Stimulated activated memory B cell treated with anti-CD40 and anti-IgM and Interleukin-4, amounts not matched to agents 10 μg/mL and 1 μg/mL and 100 μg/mL, for 72 hours (primary cell): ENCODE data around the gene TRIP6.
"Not testable (repeated sequence)": the region's sequence is repeated elsewhere in the genome, so short reads cannot be mapped to it uniquely, and the experiment has no call there.

Experiments used
- ATAC-seq: fragments of 150-1000 bp; cut with Tn5 transposase; 2 replicates; pipeline ENCODE4 v1.10.0; 2021
- H3K27ac Mint-ChIP-seq: one replicate; pipeline ENCODE4 v1.8.0; 2022; ENCODE audit warnings: mild to moderate bottlenecking, mixed read lengths
- H3K27me3 Mint-ChIP-seq: one replicate; pipeline ENCODE4 v1.8.0; 2022; ENCODE audit warnings: mixed read lengths
- H3K36me3 Mint-ChIP-seq: one replicate; pipeline ENCODE4 v1.8.0; 2022; ENCODE audit warnings: mixed read lengths
- H3K4me1 Mint-ChIP-seq: one replicate; pipeline ENCODE4 v1.8.0; 2022; ENCODE audit warnings: mixed read lengths
- H3K4me3 Mint-ChIP-seq: one replicate; pipeline ENCODE4 v1.8.0; 2022; ENCODE audit warnings: mild to moderate bottlenecking, moderate library complexity, mixed read lengths
- H3K9me3 Mint-ChIP-seq: one replicate; pipeline ENCODE4 v1.8.0; 2022; ENCODE audit warnings: mixed read lengths

TRIP6 gene

DNA sequence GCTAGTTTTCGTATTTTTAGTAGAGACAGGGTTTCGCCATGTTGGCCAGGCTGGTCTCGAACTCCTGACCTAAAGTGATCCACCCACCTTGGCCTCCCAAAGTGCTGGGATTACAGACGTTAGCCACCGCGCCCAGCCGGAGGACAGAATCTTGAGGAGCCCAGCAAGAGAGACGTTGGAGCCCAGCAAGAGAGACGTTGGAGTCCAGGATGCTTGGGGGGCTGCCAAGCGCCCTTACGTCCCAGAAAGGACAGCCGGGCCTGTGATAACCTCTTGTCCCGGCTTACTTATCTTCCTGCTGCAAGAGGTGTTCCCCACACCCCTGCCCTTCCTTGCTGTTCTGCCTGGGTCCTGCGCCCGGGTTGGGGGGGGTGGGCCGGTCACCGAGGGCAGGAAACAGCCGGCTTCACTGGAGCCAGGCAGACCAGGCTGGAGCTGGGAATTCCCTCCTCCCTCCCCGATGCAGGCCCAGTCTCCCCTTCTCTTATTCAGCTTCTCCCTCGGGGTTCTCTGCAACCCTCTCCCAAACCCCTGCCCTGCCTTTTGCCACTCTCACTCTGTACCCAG is 38.0 kb upstream of the TRIP6 start:
- peaks cover 53% of the 10 kb centered on the region for H3K27me3 Mint-ChIP-seq
- H3K9me3 Mint-ChIP-seq, result no peaks in the 10 kb centered on the region
- H3K4me1 Mint-ChIP-seq, result peaks cover 24% of the 10 kb centered on the region
- no peak overlapping the region for H3K27ac Mint-ChIP-seq
- no peaks in the 10 kb centered on the region for H3K36me3 Mint-ChIP-seq
- ATAC-seq, result no peak
- H3K4me3 Mint-ChIP-seq, result no peak overlapping the region

DNA sequence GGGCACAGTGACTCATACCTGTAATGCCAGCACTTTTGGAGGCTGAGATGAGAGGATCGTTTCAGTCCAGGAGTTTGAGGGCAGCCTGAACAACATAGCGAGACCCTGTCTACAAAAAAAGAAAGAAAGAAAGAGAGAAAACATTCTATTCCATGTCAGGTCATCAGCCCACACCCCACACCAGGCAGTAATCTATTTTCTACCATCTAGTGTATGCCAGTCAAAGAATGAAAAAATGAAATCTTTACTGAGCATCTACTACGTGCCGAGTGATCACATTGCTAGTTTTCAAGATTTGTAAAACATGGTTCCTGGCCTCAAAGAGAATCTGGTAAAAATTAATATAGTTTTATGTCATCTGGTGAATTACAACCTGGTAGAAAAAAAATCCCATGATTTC is 36.8 kb upstream of the TRIP6 start:
- Mint-ChIP-seq H3K27me3 (peaks cover 41% of the 10 kb centered on the region), H3K4me1 (peaks cover 21% of the 10 kb centered on the region), H3K27ac (no peak overlapping the region), H3K36me3 (no peaks in the 10 kb centered on the region), H3K4me3 (no peak overlapping the region), H3K9me3 (no peaks in the 10 kb centered on the region)
- ATAC-seq, result no peak

DNA sequence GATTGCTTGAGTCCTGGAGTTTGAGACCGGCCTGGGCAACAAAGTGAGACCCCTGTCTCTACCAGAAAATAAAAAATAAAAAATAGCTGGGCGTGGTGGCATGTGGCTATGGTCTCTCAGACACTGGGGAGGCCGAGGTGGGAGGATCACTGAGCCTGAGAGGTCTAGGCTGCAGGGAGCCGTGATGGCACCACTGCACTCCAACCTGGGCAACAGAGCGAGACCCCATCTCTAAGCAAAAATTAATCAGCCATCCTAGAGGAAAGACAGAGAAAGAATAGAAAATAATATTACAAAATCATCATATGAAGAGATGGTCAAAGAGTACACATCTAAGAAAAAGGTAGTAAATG is 34.9 kb upstream of the TRIP6 start:
- ATAC-seq, result no peak
- H3K4me3 Mint-ChIP-seq, result no peak overlapping the region
- H3K27me3 Mint-ChIP-seq, result peaks cover 26% of the 10 kb centered on the region
- no peaks in the 10 kb centered on the region for H3K9me3 Mint-ChIP-seq
- H3K27ac Mint-ChIP-seq, result no peak overlapping the region
- peaks cover 14% of the 10 kb centered on the region for H3K4me1 Mint-ChIP-seq
- no peaks in the 10 kb centered on the region for H3K36me3 Mint-ChIP-seq

DNA sequence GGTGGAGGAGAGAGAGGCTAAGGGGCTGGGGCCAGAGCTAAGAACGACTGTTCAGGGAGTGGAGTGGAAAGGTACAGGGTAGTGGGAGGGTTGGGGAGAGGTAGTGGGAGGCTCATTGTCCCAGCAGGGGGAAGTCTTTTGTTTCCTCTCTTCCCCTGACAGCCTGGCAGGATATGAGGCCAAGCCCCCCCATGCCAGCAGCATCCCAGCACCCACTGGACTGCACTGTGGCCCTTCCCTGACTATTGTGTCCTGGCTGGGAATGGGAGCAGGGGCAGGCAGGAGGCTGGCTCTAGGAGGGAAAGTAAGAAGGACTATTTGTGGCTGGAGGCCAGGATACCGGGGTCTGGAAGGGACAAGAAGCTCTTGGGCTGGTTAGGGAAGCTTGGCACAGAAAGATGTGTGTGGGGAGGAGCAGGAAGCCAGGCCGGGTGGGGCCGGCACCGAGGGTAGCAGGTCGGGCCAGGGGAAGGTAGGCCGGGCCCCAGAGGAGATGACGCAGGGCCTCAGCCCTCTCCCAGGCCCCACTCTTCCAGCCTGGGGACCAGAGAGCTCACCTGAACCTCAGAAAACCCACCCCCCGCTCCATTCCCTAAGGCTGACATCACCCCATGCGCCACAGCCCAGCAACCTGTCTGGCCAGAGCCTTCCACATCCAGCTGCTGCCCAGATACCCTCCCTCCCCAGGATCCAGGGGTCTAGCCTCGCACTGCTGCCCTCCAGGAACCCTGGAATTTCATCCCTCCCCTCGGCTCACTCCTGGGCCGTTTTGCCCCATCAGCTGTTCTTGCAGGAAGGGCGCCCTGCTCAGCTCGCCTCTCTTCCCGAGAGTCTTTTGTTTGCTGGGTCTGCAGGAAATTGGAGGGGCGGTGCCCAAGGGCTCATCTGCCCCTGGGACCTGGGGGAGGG is 31.0 kb upstream of the TRIP6 start:
- H3K36me3 Mint-ChIP-seq, result no peaks in the 10 kb centered on the region
- H3K27me3 Mint-ChIP-seq, result no peaks in the 10 kb centered on the region
- peak overlapping the region; percentile 3 for H3K4me3 Mint-ChIP-seq
- no peaks in the 10 kb centered on the region for H3K9me3 Mint-ChIP-seq
- ATAC-seq, result no peak
- H3K27ac Mint-ChIP-seq, result peak overlapping the region; percentile 84
- H3K4me1 Mint-ChIP-seq, result peaks cover 7% of the 10 kb centered on the region

DNA sequence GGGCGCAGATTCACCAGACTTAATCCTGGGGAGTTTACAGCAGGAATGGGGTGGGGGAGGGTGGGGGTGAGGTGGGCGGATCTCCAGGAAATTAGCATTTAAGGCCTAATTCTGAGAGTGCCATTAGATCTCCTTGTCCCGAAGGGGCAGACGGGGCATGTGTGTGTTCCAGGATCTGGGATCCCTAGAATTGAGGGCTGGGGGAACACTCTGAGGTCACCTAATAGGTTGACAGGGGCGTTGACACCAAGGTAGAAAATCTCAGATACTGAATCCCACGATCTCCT is 30.4 kb upstream of the TRIP6 start:
- Mint-ChIP-seq H3K27me3 (no peaks in the 10 kb centered on the region), H3K4me3 (peak overlapping the region; percentile 82), H3K27ac (peak overlapping the region; percentile 84), H3K4me1 (peaks cover 7% of the 10 kb centered on the region), H3K36me3 (no peaks in the 10 kb centered on the region), H3K9me3 (no peaks in the 10 kb centered on the region)
- no peak for ATAC-seq

DNA sequence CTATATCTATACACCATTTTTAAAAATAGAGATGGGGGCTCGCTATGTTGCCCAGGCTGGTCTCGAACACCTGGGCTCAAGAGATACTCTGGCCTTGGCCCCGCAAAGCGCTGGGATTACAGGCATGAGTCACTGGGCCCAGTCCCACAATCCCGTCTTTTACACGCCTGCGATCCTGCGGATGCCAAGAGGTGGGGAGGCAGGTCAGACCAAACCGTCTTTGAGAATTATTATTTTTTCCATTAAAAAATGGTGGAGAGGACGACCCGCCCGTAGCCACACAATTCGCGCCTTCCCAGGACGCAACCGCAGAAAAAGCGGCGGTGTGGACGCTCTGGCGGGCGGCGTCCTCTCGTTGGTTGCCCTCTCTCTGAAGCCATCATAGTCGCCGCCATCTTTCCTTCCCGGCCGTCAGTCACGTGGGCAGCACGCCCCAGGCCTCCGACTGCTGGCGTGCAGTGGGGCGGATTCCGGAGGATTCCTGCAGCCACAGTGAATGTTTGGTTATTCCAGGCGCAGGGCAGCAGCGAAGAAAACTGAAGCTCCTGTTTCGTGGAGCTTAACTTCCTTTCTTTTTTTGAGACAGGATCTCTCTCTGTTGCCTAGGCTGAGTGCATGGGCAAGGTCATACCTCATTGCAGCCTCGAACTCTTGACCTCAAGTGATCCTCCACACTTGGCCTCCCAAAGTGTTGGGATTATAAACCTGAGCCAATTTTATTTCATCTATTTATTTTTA is 29.9 kb upstream of the TRIP6 start:
- Mint-ChIP-seq H3K4me1 (peaks cover 7% of the 10 kb centered on the region), H3K27ac (peak overlapping the region; percentile 84), H3K27me3 (no peaks in the 10 kb centered on the region), H3K9me3 (no peaks in the 10 kb centered on the region), H3K4me3 (peak overlapping the region; percentile 82), H3K36me3 (no peaks in the 10 kb centered on the region)
- peak; percentile 97 for ATAC-seq

DNA sequence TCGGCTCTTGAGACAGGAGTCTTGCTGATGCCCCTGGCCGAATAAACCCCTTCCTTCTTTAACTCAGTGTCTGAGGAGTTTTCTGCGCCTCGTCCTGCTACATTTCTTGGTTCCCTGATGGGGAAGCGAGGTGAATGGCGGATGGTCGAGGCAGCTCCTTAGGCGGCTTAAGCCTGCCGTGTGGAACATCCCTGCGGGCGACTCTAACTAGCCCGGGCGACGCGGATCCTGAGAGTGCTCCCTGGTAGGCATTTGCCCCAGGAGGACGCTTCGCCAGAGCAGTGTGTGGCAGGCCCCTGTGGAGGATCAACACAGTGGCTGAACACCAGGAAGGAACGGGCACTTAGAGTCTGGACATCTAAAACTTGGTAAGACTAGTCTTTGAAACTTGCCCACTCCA is 27.8 kb upstream of the TRIP6 start:
- H3K9me3 Mint-ChIP-seq, result no peaks in the 10 kb centered on the region
- H3K4me3 Mint-ChIP-seq, result no peak overlapping the region
- H3K27ac Mint-ChIP-seq, result no peak overlapping the region
- peaks cover 7% of the 10 kb centered on the region for H3K4me1 Mint-ChIP-seq
- no peak for ATAC-seq
- H3K27me3 Mint-ChIP-seq, result no peaks in the 10 kb centered on the region
- H3K36me3 Mint-ChIP-seq, result no peaks in the 10 kb centered on the region

DNA sequence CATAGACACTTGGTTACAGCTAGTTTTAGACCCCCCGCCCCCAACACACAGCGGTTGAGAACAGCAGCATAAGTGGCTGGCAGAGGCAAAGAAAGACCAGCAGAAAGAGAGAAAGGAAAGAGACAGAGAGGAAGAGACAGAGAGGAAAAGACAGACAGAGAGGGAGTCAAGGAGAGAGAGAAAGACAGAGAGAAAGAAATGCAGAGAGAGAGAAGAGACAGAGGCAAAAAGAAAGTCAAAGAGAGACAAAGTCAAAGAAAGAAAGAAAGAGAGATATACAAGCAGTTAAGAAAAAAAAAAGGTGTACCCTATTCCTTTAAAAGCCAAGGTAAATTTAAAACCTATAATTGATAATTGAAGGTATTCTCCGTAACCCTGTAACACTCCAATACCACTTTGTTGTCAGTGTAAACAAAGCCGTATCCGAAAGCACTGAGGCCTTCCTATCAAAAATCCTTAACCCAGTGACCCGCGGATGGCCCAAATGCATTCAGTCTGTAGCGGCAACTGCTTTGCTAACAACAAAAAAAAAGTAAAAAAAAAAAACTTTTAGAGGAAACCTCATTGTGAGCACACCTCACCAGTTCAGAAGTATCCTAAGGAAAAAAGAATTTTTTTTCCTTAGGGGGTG is 26.6 kb upstream of the TRIP6 start:
- Mint-ChIP-seq H3K9me3 (no peaks in the 10 kb centered on the region), H3K4me1 (peaks cover 7% of the 10 kb centered on the region), H3K27ac (no peak overlapping the region), H3K27me3 (no peaks in the 10 kb centered on the region), H3K36me3 (no peaks in the 10 kb centered on the region), H3K4me3 (no peak overlapping the region)
- ATAC-seq, result no peak

DNA sequence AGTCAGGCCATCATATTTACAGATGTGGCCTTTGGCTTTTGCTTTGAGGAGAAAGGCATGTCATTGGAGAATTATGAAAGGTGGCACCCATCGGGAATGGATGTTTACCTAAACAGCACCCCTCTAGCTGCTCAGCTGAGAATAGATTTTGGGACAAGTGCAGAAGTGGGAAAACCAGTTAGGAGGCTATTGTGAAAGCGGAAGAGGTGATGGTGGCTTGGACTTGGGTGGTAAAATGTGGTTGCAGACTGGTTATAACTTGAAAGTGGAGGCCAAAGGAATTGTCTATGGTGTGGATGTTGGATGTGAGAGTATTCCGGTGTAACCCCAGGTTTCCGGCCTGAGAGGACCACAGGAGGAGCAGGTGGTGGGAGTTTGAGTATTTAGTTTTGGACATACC is 19.8 kb upstream of the TRIP6 start:
- Mint-ChIP-seq H3K4me3 (no peak overlapping the region), H3K4me1 (peaks cover 7% of the 10 kb centered on the region), H3K27ac (no peak overlapping the region), H3K9me3 (no peaks in the 10 kb centered on the region), H3K27me3 (no peaks in the 10 kb centered on the region), H3K36me3 (no peaks in the 10 kb centered on the region)
- no peak for ATAC-seq

DNA sequence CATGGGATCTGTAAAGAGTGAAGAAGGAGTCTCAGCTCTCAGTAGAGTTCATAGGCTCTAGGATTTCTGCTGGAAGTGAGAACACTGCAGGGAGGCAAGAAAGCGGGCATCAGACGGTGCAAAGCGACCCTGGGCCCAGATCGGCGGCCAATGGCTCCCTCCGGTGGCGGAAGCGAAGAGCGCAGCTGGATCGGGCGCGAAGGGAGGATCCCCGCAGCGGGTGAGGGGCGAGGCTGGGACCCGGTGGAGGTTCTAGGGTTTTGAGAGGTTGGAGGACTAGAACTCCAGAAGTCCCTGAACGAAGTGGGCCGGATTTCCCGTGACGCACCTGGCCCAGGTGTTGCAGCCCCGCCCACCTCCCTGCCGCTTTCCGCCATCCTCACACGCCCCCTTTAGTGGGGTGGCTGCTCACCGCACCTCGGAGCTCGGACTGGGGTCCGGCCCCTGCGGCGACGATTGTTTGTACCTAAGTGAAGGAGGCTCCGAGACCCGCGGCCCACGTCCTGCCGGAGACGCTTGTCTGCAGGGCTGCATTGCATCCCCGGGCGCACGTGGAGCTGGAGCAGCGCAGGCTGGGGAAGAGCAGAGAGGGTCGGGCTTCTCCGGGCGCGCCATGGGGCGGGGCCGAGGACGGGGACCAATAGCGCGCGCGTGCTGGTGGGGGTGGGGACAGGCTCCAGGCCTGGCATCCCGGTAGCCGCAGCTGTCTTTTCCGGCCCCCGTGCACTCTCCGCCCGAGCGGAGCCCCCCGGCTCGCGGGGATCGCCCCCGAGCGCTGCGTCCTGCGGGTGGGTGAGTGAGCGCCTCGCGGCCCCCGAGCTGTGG is 14.9 kb upstream of the TRIP6 start, which contains the start of gene SLC12A9:
TSS of gene SLC12A9 (plus strand) at position 666 of the 825 bp plus-strand sequence. CDS start 1,485 bp downstream, outside the sequence.
- peak; percentile 97 for ATAC-seq
- Mint-ChIP-seq H3K27me3 (no peaks in the 10 kb centered on the region), H3K27ac (peak within 1 kb of the TSS; percentile 64), H3K4me3 (peak within 1 kb of the TSS; percentile 97), H3K36me3 (peaks cover 15% of the 10 kb centered on the region), H3K4me1 (peaks cover 37% of the 10 kb centered on the region), H3K9me3 (no peaks in the 10 kb centered on the region)

DNA sequence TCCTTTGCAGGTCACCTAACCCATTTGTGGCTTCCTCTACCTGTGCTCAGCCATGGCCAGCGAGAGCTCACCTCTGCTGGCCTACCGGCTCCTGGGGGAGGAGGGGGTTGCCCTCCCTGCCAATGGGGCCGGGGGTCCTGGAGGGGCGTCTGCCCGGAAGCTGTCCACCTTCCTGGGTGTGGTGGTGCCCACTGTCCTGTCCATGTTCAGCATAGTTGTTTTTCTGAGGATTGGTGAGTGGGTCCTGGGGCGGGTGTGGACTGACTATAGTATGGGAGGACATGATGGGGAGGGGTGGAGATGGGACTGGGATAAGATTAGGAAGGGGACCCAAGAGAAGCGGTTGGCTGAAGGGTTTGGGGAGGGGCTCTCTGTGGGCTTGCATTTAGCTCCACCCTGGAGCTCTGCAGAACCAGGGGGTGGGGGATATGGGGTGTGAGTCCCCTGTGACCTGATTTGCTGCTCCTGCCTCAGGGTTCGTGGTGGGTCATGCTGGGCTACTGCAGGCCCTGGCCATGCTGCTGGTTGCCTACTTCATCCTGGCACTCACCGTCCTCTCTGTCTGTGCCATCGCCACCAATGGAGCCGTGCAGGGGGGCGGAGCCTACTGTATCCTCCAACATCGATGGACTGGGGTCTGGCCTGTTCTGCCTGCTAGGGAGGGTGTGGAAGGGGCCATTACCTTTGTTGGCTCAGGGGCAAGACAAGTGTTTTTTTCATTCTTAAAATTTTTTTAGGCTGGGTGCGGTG is 12.9 kb upstream of the TRIP6 start:
- Mint-ChIP-seq H3K36me3 (peaks cover 27% of the 10 kb centered on the region), H3K27ac (peak overlapping the region; percentile 64), H3K4me1 (peaks cover 37% of the 10 kb centered on the region), H3K4me3 (no peak overlapping the region), H3K9me3 (no peaks in the 10 kb centered on the region), H3K27me3 (no peaks in the 10 kb centered on the region)
- no peak for ATAC-seq

DNA sequence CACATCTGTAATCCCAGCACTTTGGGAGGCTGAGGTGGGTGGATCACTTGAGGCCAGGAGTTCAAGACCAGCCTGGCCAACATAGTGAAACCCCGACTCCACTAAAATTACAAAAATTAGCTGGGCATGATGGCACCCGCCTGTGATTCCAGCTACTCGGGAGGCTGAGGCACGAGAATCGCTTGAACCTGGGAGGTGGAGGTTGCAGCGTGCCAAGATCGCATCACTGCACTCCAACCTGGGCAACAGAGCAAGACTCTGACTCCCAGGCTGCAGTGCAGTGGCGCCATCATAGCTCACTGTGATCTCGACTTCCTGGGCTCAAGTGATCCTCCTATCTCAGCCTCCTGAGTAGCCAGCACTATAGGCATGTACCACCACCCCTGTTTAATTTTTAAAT is 12.3 kb upstream of the TRIP6 start:
- not testable (repeated sequence) for H3K27ac Mint-ChIP-seq, H3K9me3 Mint-ChIP-seq, ATAC-seq, H3K27me3 Mint-ChIP-seq, H3K4me3 Mint-ChIP-seq
- Mint-ChIP-seq H3K36me3 (peaks cover 33% of the 10 kb centered on the region), H3K4me1 (peaks cover 37% of the 10 kb centered on the region)

DNA sequence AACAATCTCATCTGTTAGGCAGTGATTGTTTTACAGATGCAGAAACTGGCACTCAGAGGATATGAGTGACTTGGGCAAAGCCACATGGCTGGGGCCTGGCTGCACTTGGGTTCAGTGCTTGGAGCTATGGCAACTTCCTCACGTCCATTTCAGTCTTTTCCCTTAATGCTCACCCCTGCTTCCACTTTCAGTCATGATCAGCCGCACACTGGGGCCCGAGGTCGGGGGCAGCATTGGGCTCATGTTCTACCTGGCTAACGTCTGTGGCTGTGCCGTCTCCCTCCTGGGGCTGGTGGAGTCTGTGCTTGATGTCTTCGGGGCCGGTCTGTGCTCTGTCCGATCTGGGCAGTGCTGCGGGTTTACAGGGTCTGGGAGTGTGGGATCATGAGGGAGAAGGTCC is 11.7 kb upstream of the TRIP6 start:
- no peaks in the 10 kb centered on the region for H3K27me3 Mint-ChIP-seq
- peaks cover 39% of the 10 kb centered on the region for H3K36me3 Mint-ChIP-seq
- H3K4me3 Mint-ChIP-seq, result no peak overlapping the region
- ATAC-seq, result no peak
- H3K9me3 Mint-ChIP-seq, result no peaks in the 10 kb centered on the region
- H3K4me1 Mint-ChIP-seq, result peaks cover 37% of the 10 kb centered on the region
- no peak overlapping the region for H3K27ac Mint-ChIP-seq

DNA sequence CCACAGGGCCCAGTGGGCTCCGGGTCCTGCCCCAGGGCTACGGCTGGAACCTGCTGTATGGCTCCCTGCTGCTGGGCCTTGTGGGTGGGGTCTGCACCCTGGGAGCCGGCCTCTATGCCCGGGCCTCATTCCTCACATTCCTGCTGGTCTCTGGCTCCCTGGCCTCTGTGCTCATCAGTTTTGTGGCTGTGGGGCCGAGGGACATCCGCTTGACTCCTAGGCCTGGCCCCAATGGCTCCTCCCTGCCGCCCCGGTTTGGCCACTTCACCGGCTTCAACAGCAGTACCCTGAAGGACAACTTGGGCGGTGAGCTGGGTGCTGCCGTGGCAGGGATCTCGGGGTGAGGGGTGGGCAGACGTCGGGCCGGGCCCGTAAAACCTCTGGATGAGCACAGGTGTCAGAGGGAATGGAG is 10.3 kb upstream of the TRIP6 start:
- peaks cover 46% of the 10 kb centered on the region for H3K36me3 Mint-ChIP-seq
- H3K4me3 Mint-ChIP-seq, result no peak overlapping the region
- no peak overlapping the region for H3K27ac Mint-ChIP-seq
- no peaks in the 10 kb centered on the region for H3K9me3 Mint-ChIP-seq
- ATAC-seq, result no peak
- no peaks in the 10 kb centered on the region for H3K27me3 Mint-ChIP-seq
- H3K4me1 Mint-ChIP-seq, result peaks cover 34% of the 10 kb centered on the region
